Nephron (organoid): ENCODE data around the gene GLIPR1L1.

Source experiments
- H3K27ac Mint-ChIP-seq, 3 experiments: 2 replicates each; pipeline ENCODE4 v1.8.0; 2020; ENCODE audit warnings: mixed read lengths in 3 of 3, mild to moderate bottlenecking in 2 of 3, moderate library complexity in 1 of 3
- H3K27me3 Mint-ChIP-seq: 2 replicates; pipeline ENCODE4 v1.8.0; 2021; ENCODE audit warnings: low read depth, mild to moderate bottlenecking, moderate library complexity, mixed read lengths
- H3K36me3 Mint-ChIP-seq: 2 replicates; pipeline ENCODE4 v1.8.0; 2020; ENCODE audit warnings: low read depth, mixed read lengths
- H3K4me1 Mint-ChIP-seq: 2 replicates; pipeline ENCODE4 v1.8.0; 2020; ENCODE audit warnings: mixed read lengths
- H3K4me3 Mint-ChIP-seq, 3 experiments: 2 replicates each; pipeline ENCODE4 v1.8.0; 2020; ENCODE audit warnings: mild to moderate bottlenecking in 3 of 3, mixed read lengths in 3 of 3, moderate library complexity in 2 of 3
- H3K9me3 Mint-ChIP-seq: 2 replicates; pipeline ENCODE4 v1.8.0; 2020; ENCODE audit warnings: mixed read lengths
- TF ChIP-seq, protein P1 (sequence below), 3 experiments: fragments of 200-600 bp; sonication (generic); IDR thresholded peaks; one replicate each; pipeline ENCODE4 v1.5.0; 2021; ENCODE audit warnings: antibody characterized with exemption in 3 of 3; ENCODE audit not compliant: unreplicated experiment in 3 of 3

Gene GLIPR1L1, protein sequence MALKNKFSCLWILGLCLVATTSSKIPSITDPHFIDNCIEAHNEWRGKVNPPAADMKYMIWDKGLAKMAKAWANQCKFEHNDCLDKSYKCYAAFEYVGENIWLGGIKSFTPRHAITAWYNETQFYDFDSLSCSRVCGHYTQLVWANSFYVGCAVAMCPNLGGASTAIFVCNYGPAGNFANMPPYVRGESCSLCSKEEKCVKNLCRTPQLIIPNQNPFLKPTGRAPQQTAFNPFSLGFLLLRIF

GRCh38 chr12:75334384-75335030, at the start of gene GLIPR1L1:
Gene GLIPR1L1, plus strand, starts transcription at chr12:75334670. Its CDS starts 59 bp downstream, at chr12:75334729.
- H3K36me3 Mint-ChIP-seq = no peaks in the 10 kb centered on the region
- peaks cover 7% of the 10 kb centered on the region for H3K4me1 Mint-ChIP-seq
- H3K9me3 Mint-ChIP-seq = no peaks in the 10 kb centered on the region
- TF ChIP-seq, protein P1, sequence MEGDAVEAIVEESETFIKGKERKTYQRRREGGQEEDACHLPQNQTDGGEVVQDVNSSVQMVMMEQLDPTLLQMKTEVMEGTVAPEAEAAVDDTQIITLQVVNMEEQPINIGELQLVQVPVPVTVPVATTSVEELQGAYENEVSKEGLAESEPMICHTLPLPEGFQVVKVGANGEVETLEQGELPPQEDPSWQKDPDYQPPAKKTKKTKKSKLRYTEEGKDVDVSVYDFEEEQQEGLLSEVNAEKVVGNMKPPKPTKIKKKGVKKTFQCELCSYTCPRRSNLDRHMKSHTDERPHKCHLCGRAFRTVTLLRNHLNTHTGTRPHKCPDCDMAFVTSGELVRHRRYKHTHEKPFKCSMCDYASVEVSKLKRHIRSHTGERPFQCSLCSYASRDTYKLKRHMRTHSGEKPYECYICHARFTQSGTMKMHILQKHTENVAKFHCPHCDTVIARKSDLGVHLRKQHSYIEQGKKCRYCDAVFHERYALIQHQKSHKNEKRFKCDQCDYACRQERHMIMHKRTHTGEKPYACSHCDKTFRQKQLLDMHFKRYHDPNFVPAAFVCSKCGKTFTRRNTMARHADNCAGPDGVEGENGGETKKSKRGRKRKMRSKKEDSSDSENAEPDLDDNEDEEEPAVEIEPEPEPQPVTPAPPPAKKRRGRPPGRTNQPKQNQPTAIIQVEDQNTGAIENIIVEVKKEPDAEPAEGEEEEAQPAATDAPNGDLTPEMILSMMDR (IDR thresholded peaks at IDR 0.05; ENCODE audit: unreplicated experiment in 3 of 3) = peak; percentile 87 to 93 (median 89)
- peaks cover 6% of the 10 kb centered on the region for H3K27me3 Mint-ChIP-seq
- peak within 1 kb of the TSS; percentile 79 to 87 (median 85) for H3K4me3 Mint-ChIP-seq
- peak within 1 kb of the TSS; percentile 2 to 12 (median 6) for H3K27ac Mint-ChIP-seq

DNA sequence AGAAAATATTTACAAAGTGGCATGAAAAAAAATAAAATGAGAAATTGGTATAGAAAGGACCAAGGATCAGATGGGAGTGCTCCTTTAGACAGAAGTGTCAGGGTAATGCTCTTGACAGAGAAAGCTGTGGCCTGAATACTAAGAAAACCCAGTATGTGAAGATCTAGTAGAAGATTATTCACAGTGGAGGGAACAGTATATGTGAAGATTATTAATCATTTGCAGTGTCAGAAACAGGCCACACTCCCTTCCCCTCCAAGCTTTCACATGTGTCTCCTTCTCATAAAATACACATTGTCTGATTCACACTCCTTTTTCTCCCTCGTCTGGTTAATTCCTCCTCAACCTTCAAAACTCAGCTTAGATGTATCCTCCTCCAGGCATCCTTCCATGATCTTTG, 45.6 kb upstream of the GLIPR1L1 start:
- Mint-ChIP-seq H3K4me3 (no peak overlapping the region), H3K27me3 (no peaks in the 10 kb centered on the region), H3K4me1 (peaks cover 14% of the 10 kb centered on the region), H3K36me3 (no peaks in the 10 kb centered on the region), H3K27ac (peak overlapping the region; percentile 42 to 80 (median 68)), H3K9me3 (no peaks in the 10 kb centered on the region)
- TF ChIP-seq, protein P1 (IDR thresholded peaks at IDR 0.05; ENCODE audit: unreplicated experiment in 3 of 3) = no peak

GRCh38 chr12:75289753-75290152, 44.7 kb upstream of the GLIPR1L1 start:
- H3K27ac Mint-ChIP-seq = peak overlapping the region; percentile 68 to 80 (median 68)

DNA sequence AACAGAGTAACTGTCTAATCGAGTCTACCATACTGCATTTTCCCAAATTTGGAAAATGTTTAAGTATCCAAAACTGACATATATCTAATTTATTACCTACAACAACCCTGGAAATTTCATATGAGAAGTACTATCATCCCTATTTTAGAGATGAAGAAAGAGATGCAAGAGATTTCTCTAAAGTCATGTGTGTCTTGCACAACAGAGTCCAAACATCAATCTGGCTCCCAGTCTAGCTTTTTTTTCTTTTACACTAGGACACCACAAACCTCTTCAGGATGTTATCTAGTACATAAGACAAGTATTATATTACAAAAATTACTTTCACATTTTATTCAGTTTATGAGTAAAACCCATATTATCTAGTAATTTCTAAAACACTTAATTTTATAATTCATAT, 43.5 kb upstream of the GLIPR1L1 start:
- Mint-ChIP-seq H3K4me1 (peaks cover 14% of the 10 kb centered on the region), H3K27me3 (no peaks in the 10 kb centered on the region)

More at GRCh38 chr12:75289753-75290152, 44.7 kb upstream of the GLIPR1L1 start:
- Mint-ChIP-seq H3K4me3 (no peak overlapping the region), H3K4me1 (peaks cover 14% of the 10 kb centered on the region), H3K27me3 (no peaks in the 10 kb centered on the region), H3K9me3 (no peaks in the 10 kb centered on the region), H3K36me3 (no peaks in the 10 kb centered on the region)
- TF ChIP-seq, protein P1 (IDR thresholded peaks at IDR 0.05; ENCODE audit: unreplicated experiment in 3 of 3) = peak; percentile 48 to 60 (median 53)

DNA sequence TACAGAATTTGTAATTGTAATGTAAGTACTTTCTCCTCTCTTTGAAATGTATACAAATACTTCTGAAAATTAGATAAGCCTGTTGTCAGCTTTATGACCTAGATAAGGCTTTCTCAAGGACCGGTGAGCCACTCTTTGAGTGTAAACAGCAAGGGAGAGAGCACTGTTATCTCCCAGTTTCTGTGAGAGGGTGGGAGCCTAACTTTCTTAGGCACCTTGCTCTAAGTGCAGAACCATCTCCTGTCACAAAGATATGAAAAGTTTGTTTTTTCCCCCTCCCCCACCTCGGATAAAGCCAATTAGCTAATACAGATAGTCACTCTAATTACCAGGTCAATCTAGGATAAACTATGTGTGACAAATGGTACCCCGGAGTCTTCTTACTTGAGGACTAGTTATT, 40.1 kb upstream of the GLIPR1L1 start:
- peaks cover 7% of the 10 kb centered on the region for H3K4me1 Mint-ChIP-seq
- H3K27ac Mint-ChIP-seq = no peak overlapping the region
- H3K9me3 Mint-ChIP-seq = no peaks in the 10 kb centered on the region
- TF ChIP-seq, protein P1 (IDR thresholded peaks at IDR 0.05; ENCODE audit: unreplicated experiment in 3 of 3) = no peak
- H3K27me3 Mint-ChIP-seq = no peaks in the 10 kb centered on the region
- H3K4me3 Mint-ChIP-seq = no peak overlapping the region
- no peaks in the 10 kb centered on the region for H3K36me3 Mint-ChIP-seq

More for the DNA sequence above, 43.5 kb upstream of the GLIPR1L1 start:
- Mint-ChIP-seq H3K27ac (no peak overlapping the region), H3K9me3 (no peaks in the 10 kb centered on the region), H3K4me3 (no peak overlapping the region), H3K36me3 (no peaks in the 10 kb centered on the region)
- TF ChIP-seq, protein P1 (IDR thresholded peaks at IDR 0.05; ENCODE audit: unreplicated experiment in 3 of 3) = no peak
